GM12892 (cell line): ENCODE data around the gene C21orf58.

Experiments
- POLR2A ChIP-seq: IDR thresholded peaks from 2 replicates; pipeline ENCODE4 v1.6.1; 2011; ENCODE audit warnings: low read depth, low read length, control low read depth
- POLR2AphosphoS5 ChIP-seq: IDR thresholded peaks from 2 replicates; pipeline ENCODE4 v1.6.1; 2011; ENCODE audit warnings: low read depth, low read length, control low read depth
- TAF1 ChIP-seq: IDR thresholded peaks from 2 replicates; pipeline ENCODE4 v1.6.1; 2011; ENCODE audit warnings: low read depth, mild to moderate bottlenecking, control low read depth, low read length, borderline replicate concordance

DNA sequence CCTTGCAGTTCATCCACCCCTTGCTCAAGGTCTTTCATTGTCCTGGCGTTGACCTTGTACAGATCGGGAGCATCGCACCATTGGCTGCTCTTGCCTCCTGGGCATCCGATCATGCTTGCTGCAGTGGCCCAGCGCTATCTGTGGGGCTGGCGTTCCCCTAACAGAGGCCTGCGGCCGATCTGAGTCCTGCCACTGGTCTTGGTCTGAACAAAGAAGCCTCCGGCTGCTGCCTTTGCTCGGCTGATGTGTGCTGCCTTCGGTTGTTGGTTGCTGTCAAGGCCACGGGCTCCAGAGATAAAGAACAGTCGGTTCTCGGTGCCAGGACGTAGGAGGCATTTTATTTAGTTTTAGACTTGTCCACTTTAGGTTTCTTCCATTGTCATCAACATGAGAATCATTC, 39.3 kb upstream of the C21orf58 start:
- TF ChIP-seq POLR2AphosphoS5 (no peak), TAF1 (no peak), POLR2A (no peak)
